GM19025 (cell line): ENCODE results near the gene STC2.

Source experiments
- ATAC-seq: cut with Tn5 transposase; IDR thresholded peaks from one replicate; pipeline ENCODE4 v1.9.1; 2021; ENCODE audit warnings: mild to moderate bottlenecking, low read depth, moderate library complexity; ENCODE audit not compliant: unreplicated experiment

The STC2 gene

GRCh38 chr5:173278172-173278571 lies 50.0 kb downstream of the STC2 start:
- no peak for ATAC-seq

GRCh38 chr5:173274771-173275170 lies 53.4 kb downstream of the STC2 start:
- ATAC-seq: no peak

GRCh38 chr5:173271419-173271818 lies 56.8 kb downstream of the STC2 start:
- ATAC-seq: no peak

GRCh38 chr5:173268750-173269432 lies 59.3 kb downstream of the STC2 start:
- no peak for ATAC-seq

- no peak for ATAC-seq
Observed at GRCh38 chr5:173265433-173265832, 62.8 kb downstream of the STC2 start.
